Endothelial cell of umbilical vein (primary cell): ENCODE measurements around the gene MRPS6. TPM values are rescaled to one million over a fixed set of nuclear protein-coding genes. Genes with fewer than 3 reads are reported as not detected.

Source experiments
- BruUV-seq: library from RNA; stranded (reverse); fragments of 400-500 nt; replicated peaks from 2 replicates; lab custom pipeline; 2021; lab: Mats Ljungman, UMichigan
- CTCF ChIA-PET: fragments of 300-600, 350-600 bp; sonication (Branson Sonifier 250); formaldehyde crosslinking; loops from one replicate; lab custom pipeline; 2021; ENCODE audit warnings: antibody characterized with exemption, inconsistent platforms; lab: Charles Lee
- POLR2A ChIA-PET: fragments of 300-600, 350-600 bp; sonication (Branson Sonifier 250); formaldehyde crosslinking; loops from one replicate; lab custom pipeline; 2021; ENCODE audit warnings: antibody characterized with exemption, inconsistent platforms; lab: Charles Lee
- DNase-seq: peaks from one replicate; pipeline ENCODE4 v3.0.0-alpha.2; 2011; ENCODE audit warnings: low read depth, low spot score
- FAIRE-seq: peaks from 2 replicates; lab custom pipeline; 2011; peaks lifted over from hg19 to GRCh38; lab: Jason Lieb, UNC
- H2AFZ ChIP-seq: 2 replicates; pipeline ENCODE4 v1.6.0; 2012; ENCODE audit warnings: low read depth, low read length, control low read depth, inconsistent platforms
- H3K27ac ChIP-seq: 2 replicates; pipeline ENCODE4 v1.5.1; 2011; ENCODE audit warnings: low read depth, mild to moderate bottlenecking, control low read depth, low read length, moderate library complexity; ENCODE audit not compliant: insufficient read depth
- H3K27me3 ChIP-seq, 2 experiments: 2 replicates each; pipeline versions ENCODE4 v1.6.0 to v1.6.1; 2011; ENCODE audit warnings: low read length in 2 of 2, mixed read lengths in 1 of 2; ENCODE audit not compliant: control insufficient read depth in 2 of 2, insufficient read depth in 2 of 2
- H3K36me3 ChIP-seq, 2 experiments: 2 replicates in 1 of 2; 3 replicates in 1 of 2; pipeline ENCODE4 v1.5.1; 2011; ENCODE audit warnings: low read length in 2 of 2, mild to moderate bottlenecking in 1 of 2, moderate library complexity in 1 of 2; ENCODE audit not compliant: control insufficient read depth in 2 of 2, insufficient read depth in 2 of 2; ENCODE audit errors: extremely low read depth in 1 of 2
- H3K4me1 ChIP-seq: 3 replicates; pipeline ENCODE4 v1.5.1; 2011; ENCODE audit warnings: mild to moderate bottlenecking, low read length; ENCODE audit not compliant: control insufficient read depth, insufficient read depth; ENCODE audit errors: extremely low read depth
- H3K4me2 ChIP-seq: 2 replicates; pipeline ENCODE4 v1.6.1; 2011; ENCODE audit warnings: low read length, control low read depth, mixed read lengths; ENCODE audit not compliant: insufficient read depth
- H3K4me3 ChIP-seq, 3 experiments: fragments of 200-600 bp in 1 of 3; sonication (generic), shearing (Covaris generic) in 1 of 3; replicated peaks in 1 of 3; 2 replicates each; pipeline ENCODE4 v1.5.1; 2011 to 2016; ENCODE audit warnings: control low read depth in 3 of 3, low read length in 3 of 3, mild to moderate bottlenecking in 2 of 3, inconsistent platforms in 1 of 3, low read depth in 1 of 3, moderate library complexity in 1 of 3; ENCODE audit not compliant: insufficient read depth in 1 of 3
- H3K79me2 ChIP-seq: 2 replicates; pipeline ENCODE4 v1.6.0; 2012; ENCODE audit warnings: low read length, inconsistent platforms; ENCODE audit not compliant: control insufficient read depth, insufficient read depth
- H3K9ac ChIP-seq: replicated peaks from 2 replicates; pipeline ENCODE3; 2011; ENCODE audit warnings: low read length, control low read depth; ENCODE audit not compliant: insufficient read depth; ENCODE audit errors: extremely low read depth
- H3K9me1 ChIP-seq: replicated peaks from 3 replicates; pipeline ENCODE4 v1.6.0; 2011; ENCODE audit warnings: mild to moderate bottlenecking, low read length; ENCODE audit not compliant: control insufficient read depth, insufficient read depth; ENCODE audit errors: extremely low read depth
- H3K9me3 ChIP-seq: replicated peaks from 2 replicates; pipeline ENCODE4 v1.5.1; 2012; ENCODE audit warnings: low read length, inconsistent platforms; ENCODE audit not compliant: control insufficient read depth, insufficient read depth
- H4K20me1 ChIP-seq: replicated peaks from 2 replicates; pipeline ENCODE3; 2011; ENCODE audit warnings: mild to moderate bottlenecking, low read length; ENCODE audit not compliant: control insufficient read depth, insufficient read depth; ENCODE audit errors: extremely low read depth
- CTCF ChIP-seq, 2 donors: IDR thresholded peaks; 1 replicate in 1 of 2; 2 replicates in 1 of 2; pipeline ENCODE4 v1.5.1; 2011; ENCODE audit warnings: low read length in 2 of 2, mild to moderate bottlenecking in 2 of 2, moderate library complexity in 2 of 2, control low read depth in 1 of 2, inconsistent platforms in 1 of 2, low read depth in 1 of 2; ENCODE audit not compliant: insufficient read depth in 1 of 2; ENCODE audit errors: extremely low read depth in 1 of 2
- EZH2 ChIP-seq: IDR thresholded peaks from 2 replicates; pipeline ENCODE4 v1.6.1; 2012; ENCODE audit warnings: borderline replicate concordance, low read depth, mild to moderate bottlenecking, moderate library complexity, low read length, inconsistent platforms; ENCODE audit not compliant: severe bottlenecking
- FOS ChIP-seq: IDR thresholded peaks from 2 replicates; pipeline ENCODE4 v1.6.1; 2011; ENCODE audit warnings: mild to moderate bottlenecking, low read length, moderate library complexity, borderline replicate concordance; ENCODE audit not compliant: insufficient read depth
- GATA2 ChIP-seq: IDR thresholded peaks from 2 replicates; pipeline ENCODE4 v1.7.0; 2011; ENCODE audit warnings: low read depth, mild to moderate bottlenecking, moderate library complexity, mixed read lengths, low read length; ENCODE audit not compliant: insufficient read length, insufficient read depth
- JUN ChIP-seq: IDR thresholded peaks from 2 replicates; pipeline ENCODE4 v1.6.1; 2011; ENCODE audit warnings: borderline replicate concordance, low read depth; ENCODE audit not compliant: insufficient read length, insufficient read depth
- MAX ChIP-seq: IDR thresholded peaks from 2 replicates; pipeline ENCODE4 v1.6.1; 2011; ENCODE audit not compliant: insufficient read depth, insufficient read length
- MYC ChIP-seq: IDR thresholded peaks from one replicate; pipeline ENCODE4 v1.6.1; 2011; ENCODE audit warnings: mild to moderate bottlenecking, low read depth, low read length
- POLR2A ChIP-seq: IDR thresholded peaks from 2 replicates; pipeline ENCODE4 v1.6.1; 2012; ENCODE audit warnings: low read depth, mild to moderate bottlenecking, control low read depth, low read length
- POLR2AphosphoS5 ChIP-seq: IDR thresholded peaks from 2 replicates; pipeline ENCODE4 v1.6.1; 2012; ENCODE audit warnings: low read depth, mild to moderate bottlenecking, control low read depth, low read length, moderate library complexity; ENCODE audit not compliant: insufficient read depth
- dilution Hi-C: fragments of 300-500 bp; cut with MboI; formaldehyde crosslinking; loops from one replicate; pipeline ENCODE4 v1.15.0; 2019; ENCODE audit warnings: low sequenced_read_pairs; ENCODE audit not compliant: extremely low pct_ligation_motif_present
- intact Hi-C: fragments of 100-400 bp; cut with micrococcal nuclease; formaldehyde crosslinking; loops from one replicate; pipeline ENCODE4 v1.10.0; 2022
- polyA plus RNA-seq, 4 experiments: library from polyadenylated mRNA; depleted of rRNA in 3 of 4; stranded (reverse) in 3 of 4; unstranded in 1 of 4; fragments of >200 nt; gene quantifications; 2 replicates each; pipeline versions ENCODE4 v1.2.1 to v1.2.3, GENCODE V29; 2011 to 2012; ENCODE audit warnings: missing spikeins in 1 of 4
- total RNA-seq: library from RNA; stranded (reverse); gene quantifications from 2 replicates; pipeline ENCODE4 v1.2.3, GENCODE V29; 2021

The MRPS6 gene
- total and polyA plus RNA-seq, 2 donors (not counting 3 experiments of a cell fraction or from before 2014, with no cell fraction given) = 19.8 to 37.2 TPM

GRCh38 chr21:34148826-34149558, 75.6 kb downstream of the MRPS6 start:
- H3K4me2 ChIP-seq = no peak overlapping the region
- DNase-seq = no peak
- H2AFZ ChIP-seq = no peak overlapping the region
- no peaks in the 10 kb centered on the region for H4K20me1 ChIP-seq
- H3K4me1 ChIP-seq = no peaks in the 10 kb centered on the region
- CTCF ChIA-PET = interaction anchor here (1.0 kb wide), 1 partner anchor 225 kb away, joined by 3 read pairs; no protein-coding TSS in a partner anchor
- no peak for FAIRE-seq
- H3K79me2 ChIP-seq = no peaks in the 10 kb centered on the region
- no peaks in the 10 kb centered on the region for H3K9me1 ChIP-seq
- no peak for TF ChIP-seq CTCF (IDR thresholded peaks at IDR 0.05; ENCODE audit: extremely low read depth in 1 of 2, insufficient read depth in 1 of 2, low read depth in 1 of 2, low read length in 2 of 2)
- TF ChIP-seq FOS = no peak
- TF ChIP-seq MYC = no peak
- no peak for TF ChIP-seq MAX
- no peak for TF ChIP-seq GATA2
- TF ChIP-seq JUN = no peak
- TF ChIP-seq EZH2 = no peak
- no peak for TF ChIP-seq POLR2A
- TF ChIP-seq POLR2AphosphoS5 = no peak
- no peak overlapping the region for H3K9ac ChIP-seq
- no TSS peak for BruUV-seq
- POLR2A ChIA-PET = no interaction called here
- intact Hi-C loops = no loop called here
- H3K9me3 ChIP-seq = no peaks in the 10 kb centered on the region
- H3K36me3 ChIP-seq = no peaks in the 10 kb centered on the region
- dilution Hi-C loops = no loop called here
- no peak overlapping the region for H3K27ac ChIP-seq
- no peak overlapping the region for H3K4me3 ChIP-seq
- no peaks in the 10 kb centered on the region for H3K27me3 ChIP-seq
